T-helper 1 cell treated with Interleukin-12 subunit alpha and Interleukin-12 subunit beta and Interleukin-4 antibody, amounts not matched to agents 30 ng/mL and 1 ng/mL, for 36 hours (primary cell): ENCODE measurements around the gene IFNA1. TPM values are rescaled to one million over a fixed set of nuclear protein-coding genes. Genes with fewer than 3 reads are reported as not detected.
"Not testable (repeated sequence)": the region's sequence is repeated elsewhere in the genome, so short reads cannot be mapped to it uniquely, and the experiment has no call there.

ENCODE experiments used
- intact Hi-C: fragments of 100-400 bp; cut with micrococcal nuclease; formaldehyde crosslinking; loops from one replicate; pipeline ENCODE4 v1.15.1; 2024
- total RNA-seq: library from RNA; stranded (reverse); gene quantifications from 2 replicates; pipeline ENCODE4 v1.2.3, GENCODE V29; 2022

The IFNA1 gene
- not detected in 2 replicates for total RNA-seq

- intact Hi-C loops = loop anchor here (5.0 kb wide), 2 partner anchors 43 to 137 kb away; no protein-coding TSS in a partner anchor
Observed at GRCh38 chr9:21440139-21440538, at the start of gene IFNA1. TSS of gene IFNA1 (plus strand) at chr9:21440439. CDS start at chr9:21440508, 69 bp downstream.

GRCh38 chr9:21392270-21392669 is 48.0 kb upstream of the IFNA1 start:
- intact Hi-C loops = no loop called here

- intact Hi-C loops = loop anchor here (1.0 to 5.0 kb wide), 8 partner anchors 14 to 241 kb away; partner anchors contain the start of gene IFNA1
Observed at GRCh38 chr9:21395778-21396717, 44.2 kb upstream of the IFNA1 start.

- intact Hi-C loops = loop anchor here (2.0 to 5.0 kb wide), 4 partner anchors 43 to 202 kb away; partner anchors contain the start of gene IFNA1
Observed at GRCh38 chr9:21398955-21399489, 41.2 kb upstream of the IFNA1 start.

- intact Hi-C loops = loop anchor here (2.0 to 5.0 kb wide), 4 partner anchors 42 to 203 kb away; partner anchors contain the start of gene IFNA1
Observed at GRCh38 chr9:21399956-21400355, 40.3 kb upstream of the IFNA1 start.

GRCh38 chr9:21402386-21403251 is 37.6 kb upstream of the IFNA1 start:
- intact Hi-C loops = no loop called here

GRCh38 chr9:21404146-21404545 is 36.1 kb upstream of the IFNA1 start:
- intact Hi-C loops = no loop called here

- intact Hi-C loops = no loop called here
Observed at GRCh38 chr9:21408817-21409216, 31.4 kb upstream of the IFNA1 start, which contains the start of gene IFNA8. TSS of gene IFNA8 (plus strand) at chr9:21409117. CDS start at chr9:21409177, 60 bp downstream.

- intact Hi-C loops = no loop called here
Observed at GRCh38 chr9:21412107-21412506, 28.1 kb upstream of the IFNA1 start.

- intact Hi-C loops = no loop called here
Observed at GRCh38 chr9:21413151-21413550, 27.1 kb upstream of the IFNA1 start.

- intact Hi-C loops = no loop called here
Observed at GRCh38 chr9:21413624-21414023, 26.6 kb upstream of the IFNA1 start.

- intact Hi-C loops = no loop called here
Observed at GRCh38 chr9:21414220-21414940, 25.9 kb upstream of the IFNA1 start.

GRCh38 chr9:21415493-21416267 is 24.6 kb upstream of the IFNA1 start:
- intact Hi-C loops = no loop called here

- intact Hi-C loops = no loop called here
Observed at GRCh38 chr9:21428235-21428634, 12.0 kb upstream of the IFNA1 start.

- intact Hi-C loops = no loop called here
Observed at GRCh38 chr9:21429191-21429590, 11.0 kb upstream of the IFNA1 start.

- intact Hi-C loops = no loop called here
Observed at GRCh38 chr9:21432672-21433425, 7.4 kb upstream of the IFNA1 start.

- intact Hi-C loops = loop anchor here (1.0 kb wide), 3 partner anchors 21 to 355 kb away; no protein-coding TSS in a partner anchor
Observed at GRCh38 chr9:21434202-21435014, 5.8 kb upstream of the IFNA1 start.

- intact Hi-C loops = not testable (repeated sequence)
Observed at GRCh38 chr9:21435015-21435383, 5.2 kb upstream of the IFNA1 start.
